Natural killer cell (primary cell): ENCODE measurements around the gene ATP8B4. TPM values are rescaled to one million over a fixed set of nuclear protein-coding genes. Genes with fewer than 3 reads are reported as not detected.

Experiments used
- ATAC-seq, 3 donors: fragments of 150-1000 bp in 2 of 3; fragments of 200-7000 bp in 1 of 3; cut with Tn5 transposase; 1 replicate in 1 of 3; 2 replicates in 2 of 3; pipeline ENCODE4 v1.10.0; 2021; ENCODE audit warnings: mild to moderate bottlenecking in 2 of 3, moderate library complexity in 2 of 3
- DNase-seq, 2 donors: peaks; one replicate each; pipeline versions ENCODE4 v3.0.0 to v3.0.0-alpha.2; 2013 to 2021; ENCODE audit warnings: mixed read lengths in 1 of 2
- H3K27ac ChIP-seq: one replicate; pipeline ENCODE4 v1.5.1; 2013; ENCODE audit warnings: mild to moderate bottlenecking, low read length
- H3K27me3 ChIP-seq: one replicate; pipeline ENCODE4 v1.6.1; 2013; ENCODE audit warnings: low read length; ENCODE audit not compliant: control insufficient read depth, insufficient read depth
- H3K36me3 ChIP-seq: one replicate; pipeline ENCODE4 v1.6.1; 2013; ENCODE audit warnings: low read length; ENCODE audit not compliant: control insufficient read depth, insufficient read depth
- H3K4me1 ChIP-seq: one replicate; pipeline ENCODE4 v1.6.1; 2013; ENCODE audit warnings: low read length; ENCODE audit not compliant: control insufficient read depth, insufficient read depth
- H3K4me3 ChIP-seq: one replicate; pipeline ENCODE4 v1.5.1; 2013; ENCODE audit warnings: low read length
- H3K9me3 ChIP-seq: one replicate; pipeline ENCODE4 v1.6.1; 2013; ENCODE audit warnings: low read length; ENCODE audit not compliant: control insufficient read depth, insufficient read depth
- H3K27ac Mint-ChIP-seq, 2 donors: one replicate each; pipeline ENCODE4 v1.8.0; 2022; ENCODE audit warnings: mild to moderate bottlenecking in 2 of 2, mixed read lengths in 2 of 2, moderate library complexity in 1 of 2
- H3K27me3 Mint-ChIP-seq, 2 donors: one replicate each; pipeline ENCODE4 v1.8.0; 2022; ENCODE audit warnings: low read depth in 2 of 2, mixed read lengths in 2 of 2
- H3K36me3 Mint-ChIP-seq: one replicate; pipeline ENCODE4 v1.8.0; 2022; ENCODE audit warnings: mixed read lengths
- H3K4me1 Mint-ChIP-seq, 2 donors: one replicate each; pipeline ENCODE4 v1.8.0; 2022; ENCODE audit warnings: mixed read lengths in 2 of 2
- H3K4me3 Mint-ChIP-seq: one replicate; pipeline ENCODE4 v1.8.0; 2022; ENCODE audit warnings: mild to moderate bottlenecking, moderate library complexity, mixed read lengths
- H3K9me3 Mint-ChIP-seq, 2 donors: one replicate each; pipeline ENCODE4 v1.8.0; 2022; ENCODE audit warnings: mixed read lengths in 2 of 2
- CTCF ChIP-seq: fragments of 200-600 bp; IDR thresholded peaks from one replicate; pipeline ENCODE4 v1.8.0; 2022; ENCODE audit warnings: antibody characterized with exemption
- WGBS: methylation state at CpG from one replicate; pipeline ENCODE4 v1.1.7; 2013; ENCODE audit warnings: missing lambda C conversion rate; ENCODE audit not compliant: insufficient coverage; 5-methylcytosine and 5-hydroxymethylcytosine counted together
- intact Hi-C: fragments of 100-400 bp; cut with micrococcal nuclease; formaldehyde crosslinking; loops from one replicate; pipeline ENCODE4 v1.14.2; 2022
- total RNA-seq, 4 donors: library from RNA; stranded (reverse); fragments of 120-200 nt in 1 of 4; gene quantifications; one replicate each; pipeline versions ENCODE4 v1.2.3 to v1.2.4, GENCODE V29; 2013 to 2022

ATP8B4 gene
- total RNA-seq, 3 donors from 2014 or later (not counting 1 experiment from before 2014, with no cell fraction given): 55.6 to 89.5 (median 75.1) TPM

DNA sequence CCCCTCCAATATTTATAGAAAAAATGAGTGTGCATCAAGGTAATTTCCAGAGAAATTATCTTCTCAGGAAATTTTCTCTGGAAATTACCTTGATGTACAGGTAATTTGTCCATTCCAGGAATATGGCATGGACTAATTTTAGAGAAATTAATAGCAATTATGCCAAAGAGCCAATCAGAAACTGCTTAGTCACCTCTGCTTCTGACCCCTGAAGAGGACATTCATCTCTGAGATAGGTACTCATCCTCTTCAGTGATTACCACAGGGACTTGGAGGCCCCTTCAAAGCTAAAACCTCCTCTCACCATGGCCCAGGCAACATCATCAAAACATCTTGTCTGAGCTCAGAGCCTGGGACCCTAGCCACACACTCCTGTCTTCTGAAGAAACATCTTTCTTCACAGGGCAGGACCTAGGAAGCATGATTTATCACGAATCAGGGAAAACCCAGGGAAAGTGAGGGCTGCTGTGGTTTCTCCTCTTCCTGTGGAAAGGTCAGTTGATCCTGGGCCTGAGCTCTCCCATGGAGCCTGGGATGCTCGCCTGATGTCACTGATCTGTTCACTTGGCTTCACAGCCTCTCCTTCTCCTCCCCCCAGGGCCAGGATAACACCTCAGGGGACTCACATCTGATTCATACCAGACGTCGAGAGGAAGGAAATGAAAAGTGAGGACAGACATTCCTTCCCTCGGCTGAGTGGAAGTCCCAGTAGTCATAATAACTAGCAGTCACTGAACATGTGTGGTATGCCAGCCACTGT is 287.6 kb downstream of the ATP8B4 start:
- Mint-ChIP-seq H3K4me1 (peaks cover 0 to 7% of the 10 kb centered on the region in 2 donors), H3K27ac (peak overlapping the region in 1 of 2 donors; percentile 45), H3K36me3 (no peaks in the 10 kb centered on the region), H3K9me3 (no peaks in the 10 kb centered on the region), H3K4me3 (no peak overlapping the region), H3K27me3 (no peaks in the 10 kb centered on the region)
- Histone ChIP-seq H3K27ac (no peak overlapping the region), H3K9me3 (no peaks in the 10 kb centered on the region), H3K36me3 (no peaks in the 10 kb centered on the region), H3K4me3 (no peak overlapping the region), H3K4me1 (no peaks in the 10 kb centered on the region), H3K27me3 (no peaks in the 10 kb centered on the region)
- WGBS: 51% methylated on average over 5 of the region's 5 CpGs
- intact Hi-C loops: no loop called here
- no peak for ATAC-seq
- TF ChIP-seq CTCF: no peak
- no peak for DNase-seq

DNA sequence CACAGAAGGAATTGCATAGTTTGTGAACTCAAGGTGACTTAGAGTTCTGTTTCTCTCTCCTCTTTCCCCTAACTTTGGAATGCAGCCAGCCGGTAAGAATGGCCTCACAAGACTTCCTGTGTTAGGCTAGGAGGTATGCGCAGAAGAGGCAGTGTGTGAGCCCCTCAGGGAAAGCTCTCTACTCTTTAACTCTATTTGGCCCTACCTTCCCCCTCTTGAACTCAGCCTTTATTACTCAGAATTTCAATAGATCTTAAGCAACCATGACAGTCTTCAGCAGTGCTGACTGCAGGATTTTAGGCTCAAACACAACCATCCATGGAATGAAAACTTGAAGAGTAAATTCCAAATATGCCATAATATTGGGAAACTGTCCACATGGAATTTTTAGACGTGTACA is 288.6 kb downstream of the ATP8B4 start:
- no peak overlapping the region for H3K4me3 Mint-ChIP-seq

DNA sequence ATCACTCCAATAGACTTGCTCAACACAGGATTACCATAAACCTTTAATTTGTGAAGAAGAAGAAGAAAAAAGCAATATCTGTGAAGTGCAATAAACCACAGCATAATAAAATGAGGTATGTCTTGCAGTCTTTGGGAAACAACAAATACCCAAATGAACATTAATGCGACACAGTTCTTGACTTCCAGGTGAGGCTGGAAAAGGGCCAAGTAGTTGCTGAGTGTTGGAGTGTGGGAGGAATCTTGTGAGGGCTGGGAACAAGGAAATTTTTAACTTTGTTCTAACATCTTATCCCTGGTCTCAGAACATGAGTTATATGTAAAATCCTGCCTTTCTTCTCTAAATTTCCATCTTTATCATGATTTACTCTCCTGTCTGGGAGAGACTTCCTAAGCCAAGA is 291.7 kb downstream of the ATP8B4 start:
- Histone ChIP-seq H3K4me3 (no peak overlapping the region), H3K27me3 (no peaks in the 10 kb centered on the region), H3K4me1 (no peaks in the 10 kb centered on the region), H3K36me3 (no peaks in the 10 kb centered on the region), H3K27ac (no peak overlapping the region), H3K9me3 (no peaks in the 10 kb centered on the region)
- no peak overlapping the region for H3K27ac Mint-ChIP-seq
- no peaks in the 10 kb centered on the region for H3K36me3 Mint-ChIP-seq
- no peak overlapping the region for H3K4me3 Mint-ChIP-seq
- TF ChIP-seq CTCF: no peak
- WGBS: 100% methylated on average over 1 of the region's 1 CpG
- H3K27me3 Mint-ChIP-seq: no peaks in the 10 kb centered on the region
- H3K4me1 Mint-ChIP-seq: peaks cover 0 to 5% of the 10 kb centered on the region in 2 donors
- intact Hi-C loops: no loop called here
- no peak for DNase-seq
- no peaks in the 10 kb centered on the region for H3K9me3 Mint-ChIP-seq
- ATAC-seq: no peak

More for the DNA sequence above, 288.6 kb downstream of the ATP8B4 start:
- H3K4me3 ChIP-seq: no peak overlapping the region
- intact Hi-C loops: no loop called here
- H3K27ac ChIP-seq: no peak overlapping the region
- no peaks in the 10 kb centered on the region for H3K27me3 ChIP-seq
- no peaks in the 10 kb centered on the region for H3K36me3 ChIP-seq
- Mint-ChIP-seq H3K27me3 (no peaks in the 10 kb centered on the region), H3K9me3 (no peaks in the 10 kb centered on the region), H3K27ac (no peak overlapping the region), H3K36me3 (no peaks in the 10 kb centered on the region), H3K4me1 (peaks cover 0 to 7% of the 10 kb centered on the region in 2 donors)
- ATAC-seq (no peak), DNase-seq (no peak)
- TF ChIP-seq CTCF: no peak
- no peaks in the 10 kb centered on the region for H3K9me3 ChIP-seq
- 57% methylated on average over 2 of the region's 3 CpGs for WGBS
- H3K4me1 ChIP-seq: no peaks in the 10 kb centered on the region
